IMR-90 (cell line): ENCODE measurements around the gene PFN2. TPM values are rescaled to one million over a fixed set of nuclear protein-coding genes. Genes with fewer than 3 reads are reported as not detected.

Experiments
- ATAC-seq: fragments of 200-7000 bp; cut with Tn5 transposase; 2 replicates; pipeline ENCODE4 v1.9.1; 2020; ENCODE audit warnings: low read depth, mild to moderate bottlenecking, moderate library complexity
- BruUV-seq: library from RNA; stranded (reverse); fragments of 400-500 nt; replicated peaks from 2 replicates; lab custom pipeline; 2021; lab: Mats Ljungman, UMichigan
- CTCF ChIA-PET: fragments of 300-600 bp; formaldehyde crosslinking; extraction: SDS; loops from one replicate; lab custom pipeline; 2021; ENCODE audit warnings: antibody characterized with exemption; lab: Yijun Ruan, JAX
- POLR2A ChIA-PET: fragments of 300-600 bp; sonication (Branson Sonifier 250); formaldehyde crosslinking; loops from one replicate; lab custom pipeline; 2022; ENCODE audit warnings: antibody characterized with exemption; ENCODE audit not compliant: unreplicated experiment; lab: Charles Lee
- DNase-seq: peaks from one replicate; pipeline ENCODE4 v3.0.0; 2013
- H2AFZ ChIP-seq: replicated peaks from 2 replicates; pipeline ENCODE3; 2013; ENCODE audit warnings: low read length, mild to moderate bottlenecking; ENCODE audit not compliant: poor library complexity
- H2AK5ac ChIP-seq: 2 replicates; pipeline ENCODE4 v1.6.1; 2013; ENCODE audit warnings: low read depth, low read length, inconsistent platforms
- H2AK9ac ChIP-seq: replicated peaks from 2 replicates; pipeline ENCODE3; 2013; ENCODE audit warnings: mild to moderate bottlenecking, low read depth, low read length, moderate library complexity; ENCODE audit not compliant: poor library complexity
- H2BK120ac ChIP-seq: 2 replicates; pipeline ENCODE4 v1.6.1; 2013; ENCODE audit warnings: low read depth, low read length, inconsistent platforms
- H2BK15ac ChIP-seq: 3 replicates; pipeline ENCODE4 v1.6.1; 2013; ENCODE audit warnings: low read depth, low read length, inconsistent platforms
- H2BK20ac ChIP-seq: 2 replicates; pipeline ENCODE4 v1.6.1; 2013; ENCODE audit warnings: low read depth, mild to moderate bottlenecking, inconsistent platforms, low read length, moderate library complexity
- H2BK5ac ChIP-seq: 2 replicates; pipeline ENCODE4 v1.6.1; 2013; ENCODE audit warnings: mild to moderate bottlenecking, low read depth, low read length, inconsistent platforms; ENCODE audit not compliant: poor library complexity, severe bottlenecking
- H3K14ac ChIP-seq: replicated peaks from 2 replicates; pipeline ENCODE4 v1.6.1; 2013; ENCODE audit warnings: low read depth, low read length, inconsistent platforms
- H3K18ac ChIP-seq: 2 replicates; pipeline ENCODE4 v1.6.1; 2013; ENCODE audit warnings: low read depth, low read length, control low read depth
- H3K23ac ChIP-seq: 2 replicates; pipeline ENCODE4 v1.6.1; 2013; ENCODE audit warnings: low read depth, low read length, inconsistent platforms
- H3K27ac ChIP-seq: 2 replicates; pipeline ENCODE4 v1.5.1; 2013; ENCODE audit warnings: mild to moderate bottlenecking, control low read depth, low read length; ENCODE audit not compliant: insufficient read depth
- H3K27me3 ChIP-seq: 2 replicates; pipeline ENCODE4 v1.6.1; 2013; ENCODE audit warnings: low read length; ENCODE audit not compliant: control insufficient read depth, insufficient read depth
- H3K36me3 ChIP-seq: 2 replicates; pipeline ENCODE4 v1.6.1; 2013; ENCODE audit warnings: low read length, mixed read lengths; ENCODE audit not compliant: control insufficient read depth, insufficient read depth
- H3K4ac ChIP-seq: 2 replicates; pipeline ENCODE4 v1.6.1; 2013; ENCODE audit warnings: low read depth, low read length, inconsistent platforms
- H3K4me1 ChIP-seq: 2 replicates; pipeline ENCODE4 v1.6.1; 2013; ENCODE audit warnings: low read length, mixed read lengths; ENCODE audit not compliant: control insufficient read depth, insufficient read depth
- H3K4me2 ChIP-seq: 2 replicates; pipeline ENCODE4 v1.6.1; 2013; ENCODE audit warnings: low read depth, mild to moderate bottlenecking, control low read depth, low read length, moderate library complexity
- H3K4me3 ChIP-seq: 2 replicates; pipeline ENCODE4 v1.5.1; 2013; ENCODE audit warnings: low read depth, mild to moderate bottlenecking, control low read depth, low read length, moderate library complexity; ENCODE audit not compliant: insufficient read depth
- H3K56ac ChIP-seq: 2 replicates; pipeline ENCODE4 v1.6.1; 2013; ENCODE audit warnings: low read length, inconsistent platforms; ENCODE audit not compliant: insufficient read depth; ENCODE audit errors: extremely low read depth
- H3K79me1 ChIP-seq, 2 experiments: 2 replicates each; pipeline ENCODE4 v1.6.1; 2013; ENCODE audit warnings: low read length in 2 of 2, inconsistent platforms in 1 of 2, low read depth in 1 of 2
- H3K9ac ChIP-seq: 2 replicates; pipeline ENCODE4 v1.6.1; 2013; ENCODE audit warnings: low read depth, low read length, control low read depth
- H3K9me1 ChIP-seq: 2 replicates; pipeline ENCODE4 v1.6.1; 2013; ENCODE audit warnings: low read length, inconsistent platforms; ENCODE audit not compliant: insufficient read depth
- H3K9me3 ChIP-seq: 2 replicates; pipeline ENCODE4 v1.6.1; 2013; ENCODE audit warnings: low read length; ENCODE audit not compliant: control insufficient read depth, insufficient read depth
- H4K20me1 ChIP-seq: 2 replicates; pipeline ENCODE4 v1.6.1; 2013; ENCODE audit warnings: low read length, inconsistent platforms; ENCODE audit not compliant: insufficient read depth
- H4K5ac ChIP-seq: 2 replicates; pipeline ENCODE4 v1.6.1; 2013; ENCODE audit warnings: mild to moderate bottlenecking, low read depth, low read length, control low read depth
- H4K8ac ChIP-seq, 2 experiments: 2 replicates each; pipeline ENCODE4 v1.6.1; 2013; ENCODE audit warnings: low read depth in 2 of 2, low read length in 2 of 2, control low read depth in 1 of 2, inconsistent platforms in 1 of 2
- H4K91ac ChIP-seq: 2 replicates; pipeline ENCODE4 v1.6.1; 2013; ENCODE audit warnings: low read depth, low read length, inconsistent platforms; ENCODE audit not compliant: insufficient read depth
- CEBPB ChIP-seq: IDR thresholded peaks from 2 replicates; pipeline ENCODE4 v1.6.1; 2012; ENCODE audit warnings: low read depth, low read length, improper control_type of control experiment
- CHD1 ChIP-seq: IDR thresholded peaks from 2 replicates; pipeline ENCODE4 v1.6.1; 2012; ENCODE audit warnings: low read depth, low read length, improper control_type of control experiment
- FOS ChIP-seq: fragments of 150-350 bp; IDR thresholded peaks from 2 replicates; pipeline ENCODE4 v1.6.1; 2016; ENCODE audit warnings: low read depth, low read length
- MAFK ChIP-seq: IDR thresholded peaks from 2 replicates; pipeline ENCODE4 v1.6.1; 2012; ENCODE audit warnings: low read depth, low read length, improper control_type of control experiment
- MAZ ChIP-seq: IDR thresholded peaks from 2 replicates; pipeline ENCODE4 v1.6.1; 2012; ENCODE audit warnings: low read depth, mild to moderate bottlenecking, low read length, improper control_type of control experiment, moderate library complexity, borderline replicate concordance
- MXI1 ChIP-seq: IDR thresholded peaks from 2 replicates; pipeline ENCODE4 v1.6.1; 2012; ENCODE audit warnings: low read depth, mild to moderate bottlenecking, low read length, moderate library complexity, borderline replicate concordance
- SMC3 ChIP-seq: fragments of 150-350 bp; IDR thresholded peaks from 2 replicates; pipeline ENCODE4 v1.6.1; 2016; ENCODE audit warnings: low read depth, mild to moderate bottlenecking, antibody characterized with exemption, low read length, moderate library complexity
- dilution Hi-C: fragments of 300-500 bp; cut with HindIII; formaldehyde crosslinking; loops from one replicate; pipeline ENCODE4 v1.14.3; 2018; ENCODE audit warnings: low sequenced_read_pairs; ENCODE audit not compliant: unreplicated experiment
- in situ Hi-C: fragments of 300-500 bp; cut with MboI; formaldehyde crosslinking; loops from 3 replicates; pipeline ENCODE4 v1.14.3; 2019; ENCODE audit warnings: low sequenced_read_pairs, inconsistent platforms, mixed read lengths
- intact Hi-C: fragments of 100-400 bp; cut with micrococcal nuclease; formaldehyde crosslinking; loops from 2 replicates; pipeline ENCODE4 v1.10.0; 2022
- polyA plus RNA-seq, 3 experiments: library from polyadenylated mRNA; depleted of rRNA; stranded (reverse); fragments of >200 nt; gene quantifications; 2 replicates each; pipeline ENCODE4 v1.2.3, GENCODE V29; 2012; ENCODE audit warnings: low replicate concordance in 1 of 3
- total RNA-seq: library from RNA; depleted of rRNA; stranded (reverse); fragments of >200 nt; gene quantifications from 2 replicates; pipeline ENCODE4 v1.2.3, GENCODE V29; 2012
- TF ChIP-seq, protein P1 (sequence below): conservative IDR thresholded peaks from 2 replicates; pipeline ENCODE4 v1.5.1; 2012; ENCODE audit warnings: mild to moderate bottlenecking, low read depth, low read length, improper control_type of control experiment

Gene PFN2
- total and polyA plus RNA-seq, 2 of the 4 experiments (the other 2 are of a cell fraction): 256 to 444 TPM

DNA sequence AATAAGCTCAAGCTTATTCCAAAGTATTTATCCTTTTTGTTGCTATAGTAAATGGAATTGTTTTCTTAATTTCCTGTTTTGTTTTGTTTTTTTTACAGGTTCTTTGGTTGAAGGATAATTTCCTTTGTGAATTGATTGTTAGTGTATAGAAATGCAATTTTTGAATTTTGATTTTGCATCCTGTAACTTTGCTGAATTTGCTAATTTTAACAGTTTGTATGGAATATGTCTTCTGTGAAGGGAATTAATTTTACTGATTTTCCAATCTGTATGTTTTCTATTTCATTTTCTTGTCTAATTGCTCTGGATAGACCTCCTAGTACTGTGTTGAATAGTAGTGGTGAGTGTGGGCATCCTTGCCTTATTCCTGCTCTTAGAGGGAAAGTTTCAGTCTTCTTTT lies 28.3 kb downstream of the PFN2 start:
- Histone ChIP-seq H2BK20ac (no peak overlapping the region), H2AK9ac (no peak overlapping the region), H4K8ac (no peak overlapping the region), H3K27ac (no peak overlapping the region), H3K9me3 (peaks cover 2% of the 10 kb centered on the region; the same call in 1 of the 2 replicates), H3K23ac (no peak overlapping the region), H4K5ac (no peak overlapping the region), H3K14ac (no peak overlapping the region), H4K91ac (no peak overlapping the region), H3K9me1 (no peaks in the 10 kb centered on the region), H3K79me1 (peaks cover 0 to 21% of the 10 kb centered on the region in 2 experiments; a peak in 2 of 4 replicates), H2AK5ac (no peak overlapping the region), H3K4me3 (no peak overlapping the region), H3K9ac (no peak overlapping the region), H2BK15ac (no peak overlapping the region), H3K4me1 (no peaks in the 10 kb centered on the region), H2BK5ac (no peak overlapping the region), H3K36me3 (peaks cover 3% of the 10 kb centered on the region; the same call in 1 of the 2 replicates), H4K20me1 (no peaks in the 10 kb centered on the region), H3K27me3 (no peaks in the 10 kb centered on the region), H2BK120ac (no peak overlapping the region), H3K18ac (no peak overlapping the region), H3K4me2 (no peak overlapping the region), H3K56ac (no peak overlapping the region), H3K4ac (no peak overlapping the region), H2AFZ (no peak overlapping the region)
- ATAC-seq: no peak
- dilution Hi-C loops (no loop called here), in situ Hi-C loops (no loop called here), intact Hi-C loops (no loop called here)
- no peak for DNase-seq
- POLR2A ChIA-PET: no interaction called here
- BruUV-seq: no TSS peak
- CTCF ChIA-PET: no interaction called here
- TF ChIP-seq MXI1 (no peak), SMC3 (no peak), CEBPB (no peak), MAFK (peak; percentile 34), FOS (no peak), MAZ (no peak), CHD1 (no peak)
- TF ChIP-seq, protein P1, sequence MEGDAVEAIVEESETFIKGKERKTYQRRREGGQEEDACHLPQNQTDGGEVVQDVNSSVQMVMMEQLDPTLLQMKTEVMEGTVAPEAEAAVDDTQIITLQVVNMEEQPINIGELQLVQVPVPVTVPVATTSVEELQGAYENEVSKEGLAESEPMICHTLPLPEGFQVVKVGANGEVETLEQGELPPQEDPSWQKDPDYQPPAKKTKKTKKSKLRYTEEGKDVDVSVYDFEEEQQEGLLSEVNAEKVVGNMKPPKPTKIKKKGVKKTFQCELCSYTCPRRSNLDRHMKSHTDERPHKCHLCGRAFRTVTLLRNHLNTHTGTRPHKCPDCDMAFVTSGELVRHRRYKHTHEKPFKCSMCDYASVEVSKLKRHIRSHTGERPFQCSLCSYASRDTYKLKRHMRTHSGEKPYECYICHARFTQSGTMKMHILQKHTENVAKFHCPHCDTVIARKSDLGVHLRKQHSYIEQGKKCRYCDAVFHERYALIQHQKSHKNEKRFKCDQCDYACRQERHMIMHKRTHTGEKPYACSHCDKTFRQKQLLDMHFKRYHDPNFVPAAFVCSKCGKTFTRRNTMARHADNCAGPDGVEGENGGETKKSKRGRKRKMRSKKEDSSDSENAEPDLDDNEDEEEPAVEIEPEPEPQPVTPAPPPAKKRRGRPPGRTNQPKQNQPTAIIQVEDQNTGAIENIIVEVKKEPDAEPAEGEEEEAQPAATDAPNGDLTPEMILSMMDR: no peak
